Esophagus squamous epithelium (tissue), 5 donors: ENCODE data around the gene AP1S1. TPM values are rescaled to one million over a fixed set of nuclear protein-coding genes. Genes with fewer than 3 reads are reported as not detected.
"Not testable (repeated sequence)": the region's sequence is repeated elsewhere in the genome, so short reads cannot be mapped to it uniquely, and the experiment has no call there.

Experiments used
- DNase-seq: peaks from one replicate; lab custom pipeline; 2025; lab: John Stamatoyannopoulos, UW
- H3K27ac ChIP-seq, 4 donors: fragments of 200-600 bp; sonication (generic); one replicate each; pipeline ENCODE4 v1.5.1; 2016 to 2019; ENCODE audit warnings: mild to moderate bottlenecking in 1 of 4
- H3K27me3 ChIP-seq, 4 donors: fragments of 200-600 bp; sonication (generic); 1 replicate in 3 of 4; 2 replicates in 1 of 4; pipeline versions ENCODE4 v1.5.1 to v1.6.0; 2017 to 2021; ENCODE audit warnings: antibody characterized with exemption in 1 of 4
- H3K36me3 ChIP-seq, 3 donors: fragments of 200-600 bp; sonication (generic); one replicate each; pipeline ENCODE4 v1.5.1; 2016 to 2019
- H3K4me1 ChIP-seq, 3 donors: fragments of 200-600 bp; sonication (generic); one replicate each; pipeline ENCODE4 v1.5.1; 2017 to 2019
- H3K4me3 ChIP-seq, 4 donors: fragments of 200-600 bp; sonication (generic); 1 replicate in 3 of 4; 2 replicates in 1 of 4; pipeline ENCODE4 v1.5.1; 2016 to 2019; ENCODE audit warnings: mild to moderate bottlenecking in 2 of 4, moderate library complexity in 1 of 4
- H3K9me3 ChIP-seq, 3 donors: fragments of 200-600 bp; sonication (generic); one replicate each; pipeline ENCODE4 v1.5.1; 2016 to 2019
- CTCF ChIP-seq, 6 experiments: fragments of 450-650 bp in 4 of 6; fragments of 200-600 bp in 2 of 6; sonication (generic) in 2 of 6; IDR thresholded peaks; one replicate each; pipeline ENCODE4 v1.5.1; 2016 to 2019; ENCODE audit warnings: antibody characterized with exemption in 6 of 6, mild to moderate bottlenecking in 4 of 6, moderate library complexity in 4 of 6
- POLR2A ChIP-seq, 4 donors: fragments of 450-650 bp; IDR thresholded peaks; one replicate each; pipeline ENCODE4 v1.6.1; 2017; ENCODE audit warnings: antibody characterized with exemption in 4 of 4, mild to moderate bottlenecking in 4 of 4, moderate library complexity in 3 of 4
- WGBS, 2 donors: methylation state at CpG; one replicate each; pipeline ENCODE4 v1.1.5; 2018; 5-methylcytosine and 5-hydroxymethylcytosine counted together
- intact Hi-C: fragments of 100-400 bp; cut with DNase I; formaldehyde crosslinking; loops from one replicate; pipeline ENCODE4 v1.15.0; 2022
- total RNA-seq, 4 donors: library from RNA; depleted of rRNA; stranded (reverse); fragments of >200 nt; gene quantifications; one replicate each; pipeline ENCODE4 v1.1.0, GENCODE V29; 2016
- donor health status: DM: yes; HTN: yes; CAD: no.

The AP1S1 gene
- total RNA-seq, 4 donors from 2014 or later, result 42.7 to 144 (median 64.3) TPM

GRCh38 chr7:101189109-101189508, 34.8 kb downstream of the AP1S1 start:
- 70 to 73% methylated on average over 8 of the region's 8 CpGs for WGBS, 2 donors
- Histone ChIP-seq H3K27ac (no peak overlapping the region), H3K4me3 (no peak overlapping the region), H3K36me3 (no peaks in the 10 kb centered on the region), H3K9me3 (no peaks in the 10 kb centered on the region), H3K4me1 (peaks cover 0 to 5% (median 0%) of the 10 kb centered on the region in 3 donors), H3K27me3 (peaks cover 0 to 30% (median 0%) of the 10 kb centered on the region in 4 donors)
- intact Hi-C loops, result no loop called here
- TF ChIP-seq CTCF (IDR thresholded peaks at IDR 0.05) (no peak), POLR2A (IDR thresholded peaks at IDR 0.05) (no peak)
- no peak for DNase-seq

- Histone ChIP-seq H3K27me3 (peaks cover 0 to 51% (median 6%) of the 10 kb centered on the region in 4 donors), H3K4me1 (peaks cover 0 to 5% (median 0%) of the 10 kb centered on the region in 3 donors), H3K36me3 (no peaks in the 10 kb centered on the region), H3K4me3 (no peak overlapping the region), H3K9me3 (no peaks in the 10 kb centered on the region), H3K27ac (no peak overlapping the region)
- WGBS, 2 donors, result 77 to 86% methylated on average over 1 to 3 of the region's 17 CpGs
- no peak for DNase-seq
- TF ChIP-seq CTCF (IDR thresholded peaks at IDR 0.05), result no peak
- no peak for TF ChIP-seq POLR2A (IDR thresholded peaks at IDR 0.05)
- intact Hi-C loops, result no loop called here
Measured at GRCh38 chr7:101195884-101196283, 41.6 kb downstream of the AP1S1 start.

- Histone ChIP-seq H3K4me1 (peaks cover 6 to 14% (median 10%) of the 10 kb centered on the region in 3 donors), H3K27ac (no peak overlapping the region), H3K9me3 (no peaks in the 10 kb centered on the region), H3K4me3 (no peak overlapping the region), H3K36me3 (no peaks in the 10 kb centered on the region), H3K27me3 (peaks cover 0 to 72% (median 18%) of the 10 kb centered on the region in 4 donors)
- WGBS, 2 donors, result 69 to 80% methylated on average over 3 to 11 of the region's 21 CpGs
- no peak for TF ChIP-seq CTCF (IDR thresholded peaks at IDR 0.05)
- TF ChIP-seq POLR2A (IDR thresholded peaks at IDR 0.05), result no peak
- intact Hi-C loops, result no loop called here
- no peak for DNase-seq
Measured at GRCh38 chr7:101197991-101198390, 43.7 kb downstream of the AP1S1 start.

- WGBS, 2 donors, result 78 to 79% methylated on average over 14 of the region's 14 CpGs
- H3K27me3 ChIP-seq, result peaks cover 0 to 77% (median 18%) of the 10 kb centered on the region in 4 donors
- H3K27ac ChIP-seq, result no peak overlapping the region
- TF ChIP-seq POLR2A (IDR thresholded peaks at IDR 0.05) (no peak), CTCF (IDR thresholded peaks at IDR 0.05) (no peak)
- no peak overlapping the region for H3K4me3 ChIP-seq
- intact Hi-C loops, result no loop called here
- no peaks in the 10 kb centered on the region for H3K9me3 ChIP-seq
- no peaks in the 10 kb centered on the region for H3K36me3 ChIP-seq
- DNase-seq, result no peak
- peaks cover 6 to 14% (median 10%) of the 10 kb centered on the region in 3 donors for H3K4me1 ChIP-seq
Measured at GRCh38 chr7:101198476-101198875, 44.2 kb downstream of the AP1S1 start.

GRCh38 chr7:101199522-101199921, 45.2 kb downstream of the AP1S1 start:
- DNase-seq, H3K9me3 ChIP-seq, H3K36me3 ChIP-seq, H3K27ac ChIP-seq, H3K4me3 ChIP-seq, intact Hi-C loops: not testable (repeated sequence)
- WGBS, 2 donors, result 86 to 87% methylated on average over 6 to 7 of the region's 10 CpGs
- H3K4me1 ChIP-seq, result peaks cover 6 to 14% (median 10%) of the 10 kb centered on the region in 3 donors
- peaks cover 0 to 87% (median 18%) of the 10 kb centered on the region in 4 donors for H3K27me3 ChIP-seq

- Histone ChIP-seq H3K27me3 (peaks cover 0 to 86% (median 18%) of the 10 kb centered on the region in 4 donors), H3K36me3 (no peaks in the 10 kb centered on the region), H3K4me1 (peaks cover 6 to 14% (median 10%) of the 10 kb centered on the region in 3 donors), H3K27ac (no peak overlapping the region), H3K9me3 (no peaks in the 10 kb centered on the region), H3K4me3 (no peak overlapping the region)
- no peak for DNase-seq
- intact Hi-C loops, result no loop called here
- WGBS, 2 donors, result 78 to 94% methylated on average over 1 to 2 of the region's 2 CpGs
- TF ChIP-seq CTCF (IDR thresholded peaks at IDR 0.05), result no peak
- no peak for TF ChIP-seq POLR2A (IDR thresholded peaks at IDR 0.05)
Measured at GRCh38 chr7:101200504-101200861, 46.2 kb downstream of the AP1S1 start.
